Fibroblast of peridontal ligament (primary cell): Measurements from ENCODE around the gene TPST2.
A peak's percentile ranks its signal among the peaks of the same experiment; 100 is the strongest.

Experiments used
- DNase-seq: peaks from one replicate; pipeline ENCODE4 v3.0.0-alpha.2; 2010; ENCODE audit errors: extremely low read depth

TPST2 gene

DNA sequence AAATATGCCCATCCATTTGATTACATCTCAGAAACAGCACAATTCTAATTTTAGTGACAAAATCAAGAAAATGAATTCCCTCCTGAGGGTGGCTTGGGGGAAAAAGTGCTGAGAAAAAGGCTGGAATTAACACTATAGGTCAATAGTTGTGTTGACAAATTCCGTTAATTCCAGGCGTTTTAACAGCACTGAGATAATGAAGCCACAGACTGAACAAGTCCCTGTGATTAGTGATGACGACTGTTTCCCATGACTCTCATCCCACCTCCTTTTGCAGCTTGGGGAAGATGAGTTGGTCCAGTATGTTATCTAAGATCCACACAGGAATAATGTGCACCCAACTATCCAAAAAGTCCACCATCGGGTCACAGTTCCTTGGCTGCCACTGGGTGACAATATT lies 93.5 kb downstream of the TPST2 start:
- DNase-seq, result no peak

GRCh38 chr22:26494506-26494905 lies 95.4 kb downstream of the TPST2 start:
- no peak for DNase-seq

DNA sequence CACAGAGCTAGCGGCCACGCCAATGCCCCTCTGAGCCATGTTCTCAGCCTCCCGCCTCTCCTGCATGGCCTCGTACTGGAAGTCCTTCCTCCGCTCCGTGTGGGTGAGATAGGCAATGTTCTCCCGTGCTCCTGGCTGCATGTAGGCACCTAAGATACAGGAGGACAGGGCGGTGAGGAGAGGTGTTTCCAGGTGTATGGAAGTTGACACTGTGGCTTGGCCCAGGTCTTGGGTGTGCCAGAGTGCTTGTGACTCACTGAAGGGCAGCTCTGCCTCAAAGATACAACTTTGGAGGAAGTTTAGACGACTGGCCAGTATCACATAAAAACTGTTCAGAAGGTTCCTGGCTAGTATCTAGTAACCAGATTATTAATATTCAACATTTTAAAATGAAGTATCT lies 97.7 kb downstream of the TPST2 start:
- no peak for DNase-seq

DNA sequence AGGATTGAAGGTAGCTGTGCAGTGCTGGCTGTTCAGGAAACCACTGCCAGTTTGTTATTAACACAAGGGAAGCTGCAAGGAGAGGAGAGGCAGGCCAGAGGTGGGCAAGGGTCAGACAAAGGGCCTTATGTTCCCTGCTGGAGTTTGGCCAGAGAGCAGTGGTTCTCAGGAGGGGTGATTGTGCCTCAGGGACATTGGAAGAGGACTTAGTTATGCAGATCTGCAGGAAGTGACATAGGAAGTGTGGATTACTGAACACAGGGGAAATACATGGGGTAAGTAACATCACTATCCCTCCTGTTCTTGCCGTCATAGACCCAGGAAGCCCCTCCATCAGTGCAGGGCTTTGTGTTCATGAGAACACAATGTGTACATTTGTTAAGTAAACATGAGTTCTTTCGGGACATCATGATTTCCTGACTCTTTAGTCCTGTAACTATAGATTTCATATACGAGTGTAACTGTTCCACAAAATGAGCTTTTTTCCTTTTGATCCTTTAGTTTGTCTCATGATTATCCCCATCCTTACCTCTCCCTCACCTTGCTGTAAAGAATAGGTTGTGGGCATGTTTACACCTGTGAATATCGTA lies 100.4 kb downstream of the TPST2 start:
- no peak for DNase-seq

DNA sequence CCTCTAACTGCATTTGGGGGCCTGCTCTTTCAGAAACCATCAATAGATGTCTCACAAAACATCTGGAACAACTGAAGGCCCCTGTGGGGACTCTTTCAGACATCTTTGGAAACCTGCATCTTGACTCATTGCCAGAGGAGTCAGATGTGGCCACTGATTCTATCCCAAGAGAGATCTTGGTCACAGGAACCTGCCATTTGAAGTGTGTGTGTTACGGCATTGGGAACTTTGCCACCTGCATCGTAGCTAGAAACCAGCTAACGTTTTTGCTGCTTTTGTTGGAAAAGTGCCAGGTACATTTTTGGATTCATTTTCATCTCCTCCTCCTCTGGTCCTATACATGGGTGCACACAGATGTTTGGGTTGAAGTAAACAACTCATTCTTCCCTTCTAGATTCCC lies 101.9 kb downstream of the TPST2 start:
- no peak for DNase-seq

DNA sequence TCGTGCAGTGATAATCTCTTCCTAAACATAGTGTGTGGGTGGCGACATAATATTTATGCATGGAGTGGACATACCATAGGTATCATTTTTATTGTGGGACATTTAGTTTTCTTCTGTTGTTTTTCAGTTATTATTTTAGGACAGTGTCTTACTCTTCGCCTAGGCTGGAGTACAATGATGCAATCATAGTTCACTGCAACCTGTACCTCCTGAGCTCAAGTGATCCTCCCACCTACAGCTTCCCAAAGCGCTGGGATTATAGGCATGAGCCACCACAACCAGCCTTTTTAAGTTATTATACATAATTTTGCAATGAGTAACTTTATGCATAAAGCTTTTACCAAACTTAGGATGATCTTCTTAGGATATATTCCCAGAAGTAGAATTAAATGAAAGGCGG lies 103.5 kb downstream of the TPST2 start:
- no peak for DNase-seq

- no peak for DNase-seq
These were observed 104.0 kb downstream of the TPST2 start for GRCh38 chr22:26485806-26486390.

DNA sequence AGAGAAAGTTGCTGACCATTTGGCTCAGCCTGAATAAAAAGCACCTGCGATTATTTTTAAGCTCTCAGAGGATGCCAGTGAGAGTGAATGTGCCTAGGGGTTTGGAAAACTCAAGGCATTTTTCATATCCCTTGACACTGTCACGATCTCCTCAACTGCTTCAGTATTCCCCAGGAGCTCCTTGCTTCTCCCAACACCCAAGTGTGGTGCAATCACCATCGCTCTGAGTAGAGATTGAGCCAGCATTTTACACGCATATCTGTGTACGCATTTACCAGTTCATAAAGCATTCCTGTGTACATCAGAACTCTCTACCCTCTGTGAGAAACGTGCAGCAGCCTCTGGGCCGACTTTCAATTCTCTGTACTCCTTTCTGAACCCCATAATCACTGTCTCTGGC lies 104.9 kb downstream of the TPST2 start:
- peak; percentile 30 for DNase-seq

DNA sequence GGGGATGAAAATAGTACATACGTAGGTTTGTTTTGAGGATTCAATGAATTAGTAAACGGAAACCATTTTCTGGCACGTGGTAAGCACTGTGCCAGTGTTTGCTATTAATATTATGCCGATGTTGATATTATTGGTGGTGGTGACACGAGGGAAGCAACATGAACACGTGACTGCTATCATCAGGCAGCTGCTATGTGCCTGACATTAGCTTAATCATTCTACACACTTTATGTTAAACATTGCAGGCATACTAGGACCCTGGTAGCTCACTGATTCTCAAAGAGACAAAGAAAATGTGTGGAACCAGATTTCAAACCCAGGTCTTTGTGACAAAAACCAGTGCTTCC lies 105.6 kb downstream of the TPST2 start:
- DNase-seq, result no peak

- peak; percentile 83 for DNase-seq
These were observed 106.2 kb downstream of the TPST2 start, which contains the start of the genes HPS4 and SRRD for GRCh38 chr22:26483439-26484359. Gene HPS4, minus strand, starts transcription at chr22:26483783. Its CDS starts 2,021 bp downstream, at chr22:26481762. Gene SRRD, plus strand, starts transcription at chr22:26483877. Its CDS starts 14 bp downstream, at chr22:26483891.

DNA sequence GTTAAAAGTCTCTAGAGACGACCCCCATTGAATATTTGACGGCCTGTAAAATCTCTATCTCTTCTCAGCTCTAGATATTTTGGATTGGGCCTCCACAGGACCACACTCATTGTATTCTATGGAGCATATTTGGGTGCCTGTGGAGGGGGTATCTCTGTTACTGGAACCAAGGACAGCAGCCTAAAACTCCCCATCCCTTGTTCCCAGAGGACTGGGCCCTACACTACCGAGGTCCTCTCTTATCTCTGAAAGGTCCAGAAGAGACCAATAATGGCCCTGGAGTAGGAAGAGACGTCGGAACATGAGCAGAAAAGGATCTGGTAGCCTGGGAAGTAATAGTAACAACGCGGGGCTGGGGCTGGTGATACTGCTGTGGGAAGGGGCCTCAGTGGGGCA lies 106.9 kb downstream of the TPST2 start:
- no peak for DNase-seq

DNA sequence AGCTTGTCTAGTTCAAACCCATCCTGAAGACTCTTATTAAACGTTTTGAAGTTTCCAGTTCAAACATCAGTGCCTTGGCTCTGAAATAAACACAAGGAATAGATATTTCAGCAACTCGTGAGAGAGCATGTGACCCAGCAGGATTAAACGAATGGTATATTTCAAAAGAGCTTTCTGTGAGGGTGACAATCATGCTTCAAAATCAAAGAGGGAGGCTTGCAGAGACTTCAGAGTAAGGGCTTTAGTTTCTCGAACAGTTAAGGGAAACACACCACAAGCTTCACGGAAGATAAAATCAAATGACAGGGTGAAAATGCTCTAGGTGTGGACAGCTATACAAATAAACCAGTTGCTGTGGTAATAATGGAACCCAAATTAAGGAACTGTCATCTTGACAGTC lies 107.8 kb downstream of the TPST2 start:
- DNase-seq, result no peak

DNA sequence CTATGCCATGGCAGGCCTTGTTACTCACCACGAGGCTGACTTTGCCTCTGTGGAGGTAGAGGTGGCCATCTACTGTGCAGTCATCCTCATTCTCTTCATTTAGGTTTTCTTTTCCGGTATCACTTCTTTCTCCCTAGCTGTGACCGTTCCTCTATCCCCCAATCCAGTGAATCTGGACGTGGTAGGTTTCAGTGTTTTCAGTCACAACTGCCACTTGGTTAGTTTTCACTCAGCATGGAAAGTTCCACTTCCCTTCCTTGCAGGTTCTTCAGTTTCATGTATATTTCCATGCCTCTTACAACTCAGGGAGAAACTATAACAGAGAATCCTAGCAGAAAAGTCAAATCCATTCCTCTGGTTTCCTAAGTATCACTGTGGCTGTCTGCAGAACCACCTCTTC lies 108.2 kb downstream of the TPST2 start:
- no peak for DNase-seq

DNA sequence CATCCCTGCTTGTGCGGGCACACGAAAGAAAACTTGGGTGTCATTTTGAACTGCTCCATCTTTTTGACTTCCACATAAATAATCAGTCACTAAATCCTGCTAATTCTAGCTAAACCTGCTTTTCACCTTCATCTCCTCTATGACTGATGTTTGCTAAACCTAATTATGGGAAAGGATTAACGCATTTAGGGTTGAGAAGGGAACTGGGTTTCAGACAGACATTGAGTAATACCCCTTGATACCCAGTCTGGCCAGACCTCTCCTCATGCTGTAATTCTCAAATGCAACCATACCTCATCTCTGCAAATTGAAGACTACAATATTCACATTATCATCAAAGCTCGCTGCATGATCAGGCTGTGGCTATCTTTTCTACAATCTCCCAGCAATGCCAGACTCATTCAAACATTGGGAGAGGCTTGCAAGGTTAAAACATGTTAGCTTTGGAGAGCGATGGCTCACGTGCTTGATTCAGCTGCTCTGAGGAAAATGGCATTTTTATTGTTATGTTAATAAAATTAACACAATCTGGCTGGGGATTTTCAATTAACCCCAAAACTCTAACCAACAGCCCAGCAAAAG lies 108.7 kb downstream of the TPST2 start:
- no peak for DNase-seq

GRCh38 chr22:26480611-26480932 lies 109.4 kb downstream of the TPST2 start:
- no peak for DNase-seq

DNA sequence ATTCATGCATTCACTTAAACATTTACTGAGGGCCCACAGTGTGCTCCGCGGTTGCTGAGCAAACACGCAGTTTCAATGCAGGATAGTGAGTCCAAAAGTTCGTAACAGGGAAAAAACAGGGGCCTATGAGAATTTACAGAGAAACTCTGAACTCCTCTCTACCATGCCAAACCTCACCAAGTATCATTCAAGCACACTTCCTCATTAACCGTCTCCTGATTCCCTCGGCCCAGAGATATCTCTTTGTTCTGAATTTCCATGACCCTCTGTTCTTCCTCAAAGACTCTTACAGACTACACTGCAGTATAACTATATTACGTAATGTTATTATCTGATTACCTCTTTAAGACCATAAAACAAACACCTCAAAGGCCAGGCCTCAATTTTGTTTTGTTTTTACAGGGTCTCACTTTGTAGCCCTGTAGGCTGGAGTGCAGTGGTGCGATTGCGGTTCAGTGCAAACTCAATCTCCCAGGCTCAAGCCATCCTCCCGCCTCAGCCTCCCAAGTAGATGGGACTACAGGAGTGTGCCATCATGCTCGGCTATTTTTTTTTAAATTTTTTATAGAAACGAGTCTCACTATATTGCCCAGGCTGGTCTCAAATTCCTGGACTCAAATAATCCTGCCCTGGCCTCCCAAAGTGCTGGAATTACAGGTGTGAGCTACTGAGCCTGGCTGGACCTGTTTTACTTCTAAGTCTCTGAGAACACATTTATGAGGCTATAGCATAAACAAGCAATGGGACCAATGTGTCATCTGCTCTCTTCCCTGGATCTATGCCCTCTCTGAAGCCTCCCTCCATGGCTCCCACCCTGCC lies 109.9 kb downstream of the TPST2 start:
- DNase-seq, result no peak

DNA sequence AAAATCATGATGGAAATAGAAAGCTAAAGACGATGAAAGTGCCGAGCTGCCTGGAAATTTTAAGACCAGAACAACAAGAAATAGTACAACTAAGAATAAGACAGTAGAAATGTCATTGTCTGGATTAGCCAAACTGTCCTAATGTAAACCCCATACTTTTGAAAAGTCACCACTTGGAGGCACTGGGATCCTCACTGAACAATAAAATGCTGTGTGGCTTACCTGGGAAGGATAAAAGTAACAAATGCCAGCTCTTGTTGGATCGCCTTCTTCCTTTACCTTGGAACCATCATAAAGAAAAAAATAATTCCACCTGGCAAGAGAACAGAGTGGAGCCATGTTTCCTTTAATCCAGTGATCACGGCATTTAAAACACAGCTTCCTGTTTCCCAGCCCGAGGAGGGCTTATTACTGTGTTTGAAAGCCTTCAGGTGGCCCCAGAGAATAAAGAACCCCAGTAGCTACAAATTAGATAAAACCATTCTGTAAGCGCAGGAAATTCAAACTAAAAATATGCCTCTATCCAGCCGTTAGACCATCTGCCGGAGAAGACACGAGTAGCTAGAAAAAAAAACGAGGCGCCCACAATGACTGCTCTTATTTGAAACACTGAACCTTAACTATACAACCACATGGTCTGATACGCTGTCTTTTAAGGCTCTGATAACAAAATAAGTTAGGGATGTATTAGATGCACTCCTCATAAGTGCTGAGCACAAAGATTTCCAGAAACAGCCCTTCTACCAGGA lies 110.7 kb downstream of the TPST2 start:
- peak; percentile 35 for DNase-seq

DNA sequence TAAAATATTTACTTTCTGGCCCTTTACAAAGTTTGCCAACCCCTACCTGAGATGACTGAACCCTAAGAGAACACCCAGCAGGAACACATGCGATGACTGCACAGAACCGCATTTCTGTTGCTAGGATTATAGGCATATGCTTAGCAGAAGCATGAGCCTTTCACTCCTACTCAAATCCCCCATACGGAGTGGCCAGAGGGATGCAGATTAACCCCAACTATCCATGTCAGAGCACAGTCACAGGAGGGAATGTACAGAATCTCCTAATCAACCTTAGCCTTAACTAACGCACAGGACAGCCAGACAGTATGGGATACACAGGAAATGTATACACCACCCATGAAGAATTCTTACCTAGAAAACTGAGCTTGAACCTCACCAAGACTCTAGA lies 112.6 kb downstream of the TPST2 start:
- DNase-seq, result no peak

DNA sequence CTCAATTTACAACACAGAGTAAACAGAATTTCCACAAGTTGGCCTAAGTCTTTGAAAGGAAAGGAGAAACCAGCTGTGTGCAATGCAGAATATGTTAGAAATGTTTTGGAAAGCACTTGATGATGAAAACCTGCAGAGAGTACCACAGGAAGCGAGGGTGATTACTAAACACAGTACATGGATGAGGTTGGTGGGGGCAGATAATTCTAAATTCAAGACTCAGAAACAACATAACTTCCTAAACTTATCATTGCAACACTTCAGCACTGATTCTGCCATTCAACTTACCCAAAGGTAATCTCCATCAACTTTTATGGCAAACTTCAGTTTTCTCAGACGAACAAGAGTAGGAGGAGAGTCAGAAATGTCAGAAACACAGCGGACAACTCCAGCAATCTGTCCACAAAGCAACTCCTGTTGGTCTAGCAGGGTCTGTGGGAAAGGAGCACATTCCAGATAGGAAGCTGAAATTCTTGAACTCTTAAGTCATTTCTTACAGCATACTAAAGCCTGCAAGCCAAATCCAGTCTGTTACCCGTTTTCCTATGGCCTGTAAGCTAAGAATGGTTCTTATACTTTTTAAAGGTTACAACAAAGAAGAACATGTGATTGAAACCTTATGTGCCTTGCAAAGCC lies 113.1 kb downstream of the TPST2 start:
- peak; percentile 39 for DNase-seq

GRCh38 chr22:26474682-26475081 lies 115.2 kb downstream of the TPST2 start:
- no peak for DNase-seq
